Peyer's patch (tissue), 4 donors: Measurements from ENCODE around the gene OR9Q2. TPM values are rescaled to one million over a fixed set of nuclear protein-coding genes. Genes with fewer than 3 reads are reported as not detected.

ENCODE experiments used
- DNase-seq, 3 donors: peaks; one replicate each; pipeline ENCODE4 v3.0.0-alpha.2; 2017 to 2019
- H3K27ac ChIP-seq, 4 donors: fragments of 200-600 bp; sonication (generic); one replicate each; pipeline ENCODE4 v1.5.1; 2016 to 2019
- H3K27me3 ChIP-seq, 2 donors: fragments of 200-600 bp; sonication (generic); one replicate each; pipeline ENCODE4 v1.5.1; 2019
- H3K36me3 ChIP-seq, 3 donors: fragments of 200-600 bp; sonication (generic); one replicate each; pipeline ENCODE4 v1.5.1; 2016 to 2019
- H3K4me1 ChIP-seq, 4 donors: fragments of 200-600 bp; sonication (generic); one replicate each; pipeline ENCODE4 v1.5.1; 2016 to 2019
- H3K4me3 ChIP-seq, 4 donors: fragments of 200-600 bp; sonication (generic); 1 replicate in 3 of 4; 2 replicates in 1 of 4; pipeline ENCODE4 v1.5.1; 2016 to 2019; ENCODE audit warnings: mild to moderate bottlenecking in 1 of 4
- H3K9me3 ChIP-seq, 4 donors: fragments of 200-600 bp; sonication (generic); one replicate each; pipeline ENCODE4 v1.5.1; 2016 to 2019; ENCODE audit warnings: mild to moderate bottlenecking in 1 of 4
- CTCF ChIP-seq, 6 experiments: fragments of 450-650 bp in 4 of 6; fragments of 200-600 bp in 2 of 6; sonication (generic) in 1 of 6; IDR thresholded peaks; one replicate each; pipeline ENCODE4 v1.5.1; 2017 to 2019; ENCODE audit warnings: antibody characterized with exemption in 6 of 6, mild to moderate bottlenecking in 3 of 6, moderate library complexity in 1 of 6
- POLR2A ChIP-seq, 2 donors: fragments of 450-650 bp; IDR thresholded peaks; one replicate each; pipeline ENCODE4 v1.5.1; 2017; ENCODE audit warnings: antibody characterized with exemption in 2 of 2, mild to moderate bottlenecking in 2 of 2, moderate library complexity in 2 of 2
- total RNA-seq, 4 donors: library from RNA; depleted of rRNA; stranded (reverse); fragments of >200 nt; gene quantifications; one replicate each; pipeline ENCODE4 v1.1.0, GENCODE V29; 2016

The OR9Q2 gene
- total RNA-seq, 4 donors from 2014 or later, result not detected

DNA sequence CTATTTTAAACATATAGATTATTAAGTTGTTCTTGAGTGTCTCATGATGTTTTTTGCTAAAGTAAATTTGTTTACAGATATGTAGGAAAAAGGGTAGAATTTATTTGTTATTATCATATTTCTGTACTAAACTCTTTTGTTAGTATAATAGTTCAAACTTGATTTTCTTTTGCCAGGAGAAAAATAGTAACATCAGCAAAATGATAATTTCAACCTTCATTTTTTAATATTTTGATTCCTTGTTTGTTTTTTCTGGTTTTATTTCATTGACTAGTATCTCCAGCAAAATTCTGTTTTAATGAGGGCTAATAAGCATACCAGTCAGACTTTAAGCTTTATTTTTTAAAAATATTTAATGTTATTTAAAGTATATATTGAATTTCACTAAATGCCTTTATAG is 27.6 kb downstream of the OR9Q2 start:
- H3K9me3 ChIP-seq, result no peaks in the 10 kb centered on the region
- no peak for DNase-seq

DNA sequence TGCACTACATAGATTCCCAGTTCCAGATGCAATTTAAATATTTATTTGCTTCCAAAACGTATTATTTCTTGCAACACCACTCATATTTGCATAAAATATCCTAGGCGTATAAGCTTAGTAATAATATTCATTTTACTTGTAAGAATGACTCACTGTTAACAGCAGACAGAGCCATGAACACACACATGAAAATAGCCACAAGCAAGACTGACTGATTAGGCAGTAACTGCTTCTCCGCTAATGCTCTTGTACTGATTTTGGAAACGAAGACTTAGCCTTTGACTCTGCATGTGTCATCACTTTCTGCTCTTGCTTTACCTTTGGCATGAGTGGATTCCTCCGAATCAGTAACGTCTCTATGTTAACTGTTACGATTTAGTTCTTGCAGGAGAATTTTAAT is 33.9 kb downstream of the OR9Q2 start:
- Histone ChIP-seq H3K27me3 (no peaks in the 10 kb centered on the region), H3K4me3 (no peak overlapping the region), H3K27ac (no peak overlapping the region), H3K36me3 (no peaks in the 10 kb centered on the region), H3K4me1 (no peaks in the 10 kb centered on the region), H3K9me3 (no peaks in the 10 kb centered on the region)
- TF ChIP-seq CTCF (IDR thresholded peaks at IDR 0.05) (no peak), POLR2A (IDR thresholded peaks at IDR 0.05) (no peak)
- no peak for DNase-seq

More for the DNA sequence above, 27.6 kb downstream of the OR9Q2 start:
- TF ChIP-seq CTCF (IDR thresholded peaks at IDR 0.05) (no peak), POLR2A (IDR thresholded peaks at IDR 0.05) (no peak)
- H3K36me3 ChIP-seq, result no peaks in the 10 kb centered on the region
- no peaks in the 10 kb centered on the region for H3K4me1 ChIP-seq
- no peak overlapping the region for H3K27ac ChIP-seq
- H3K4me3 ChIP-seq, result no peak overlapping the region
- no peaks in the 10 kb centered on the region for H3K27me3 ChIP-seq

DNA sequence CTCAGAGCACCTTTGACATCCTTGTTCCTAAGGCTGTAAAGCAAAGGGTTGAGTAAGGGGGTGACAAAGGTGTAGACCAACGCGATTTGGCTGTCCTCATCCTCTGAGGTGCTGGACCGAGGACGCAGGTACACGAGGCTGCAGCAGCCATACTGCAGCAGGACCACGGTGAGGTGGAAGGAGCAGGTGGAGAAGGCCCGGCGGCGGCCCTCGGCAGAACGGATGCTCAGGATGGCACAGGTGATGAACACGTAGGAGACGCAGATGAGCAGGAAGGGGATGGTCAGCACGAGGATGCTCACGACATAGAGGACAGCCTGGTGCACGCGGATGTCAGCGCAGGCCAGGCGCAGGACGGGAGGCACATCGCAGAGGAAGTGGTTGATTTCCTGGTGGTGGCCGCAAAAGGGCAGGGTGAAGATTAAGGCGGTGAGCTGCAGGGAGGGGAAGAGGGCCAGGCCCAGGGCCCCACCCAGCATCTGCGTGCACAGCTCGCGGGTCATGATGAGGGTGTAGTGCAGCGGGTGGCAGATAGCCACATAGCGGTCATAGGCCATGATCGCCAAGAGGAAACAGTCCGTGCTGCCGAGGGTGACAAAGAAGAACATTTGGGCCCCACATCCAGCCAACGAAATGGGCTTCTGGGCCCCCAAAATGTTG is 39.2 kb downstream of the OR9Q2 start:
- Histone ChIP-seq H3K36me3 (no peaks in the 10 kb centered on the region), H3K9me3 (no peaks in the 10 kb centered on the region), H3K4me3 (no peak overlapping the region), H3K27ac (no peak overlapping the region), H3K27me3 (no peaks in the 10 kb centered on the region), H3K4me1 (no peaks in the 10 kb centered on the region)
- no peak for DNase-seq
- TF ChIP-seq POLR2A (IDR thresholded peaks at IDR 0.05) (no peak), CTCF (IDR thresholded peaks at IDR 0.05) (no peak)

Other genes with a start within 250 kb of the OR9Q2 start
- gene OR9Q1, start 165.2 kb upstream of the OR9Q2 start, total RNA-seq, result not detected
- gene OR6Q1, start 158.1 kb upstream of the OR9Q2 start, total RNA-seq, result not detected
- gene OR9I1, start 63.5 kb upstream of the OR9Q2 start, total RNA-seq, result not detected
- not detected for gene OR1S2, start 15.1 kb downstream of the OR9Q2 start, total RNA-seq
- not detected for gene OR1S1, start 23.6 kb downstream of the OR9Q2 start, total RNA-seq
- gene OR10Q1, start 39.8 kb downstream of the OR9Q2 start, total RNA-seq, result not detected
- not detected for gene OR10W1, start 79.2 kb downstream of the OR9Q2 start, total RNA-seq
- not detected for gene OR5B17, start 170.0 kb downstream of the OR9Q2 start, total RNA-seq
- gene OR5B3, start 217.8 kb downstream of the OR9Q2 start, total RNA-seq, result not detected
- gene OR5B2, start 239.1 kb downstream of the OR9Q2 start, total RNA-seq, result not detected